GM18526 (cell line): ENCODE data around the gene HRH3.

Experiments
- POLR2A ChIP-seq: IDR thresholded peaks from 3 replicates; pipeline ENCODE4 v1.6.1; 2011; ENCODE audit not compliant: insufficient read length; ENCODE audit errors: extremely low read depth

HRH3 gene

DNA sequence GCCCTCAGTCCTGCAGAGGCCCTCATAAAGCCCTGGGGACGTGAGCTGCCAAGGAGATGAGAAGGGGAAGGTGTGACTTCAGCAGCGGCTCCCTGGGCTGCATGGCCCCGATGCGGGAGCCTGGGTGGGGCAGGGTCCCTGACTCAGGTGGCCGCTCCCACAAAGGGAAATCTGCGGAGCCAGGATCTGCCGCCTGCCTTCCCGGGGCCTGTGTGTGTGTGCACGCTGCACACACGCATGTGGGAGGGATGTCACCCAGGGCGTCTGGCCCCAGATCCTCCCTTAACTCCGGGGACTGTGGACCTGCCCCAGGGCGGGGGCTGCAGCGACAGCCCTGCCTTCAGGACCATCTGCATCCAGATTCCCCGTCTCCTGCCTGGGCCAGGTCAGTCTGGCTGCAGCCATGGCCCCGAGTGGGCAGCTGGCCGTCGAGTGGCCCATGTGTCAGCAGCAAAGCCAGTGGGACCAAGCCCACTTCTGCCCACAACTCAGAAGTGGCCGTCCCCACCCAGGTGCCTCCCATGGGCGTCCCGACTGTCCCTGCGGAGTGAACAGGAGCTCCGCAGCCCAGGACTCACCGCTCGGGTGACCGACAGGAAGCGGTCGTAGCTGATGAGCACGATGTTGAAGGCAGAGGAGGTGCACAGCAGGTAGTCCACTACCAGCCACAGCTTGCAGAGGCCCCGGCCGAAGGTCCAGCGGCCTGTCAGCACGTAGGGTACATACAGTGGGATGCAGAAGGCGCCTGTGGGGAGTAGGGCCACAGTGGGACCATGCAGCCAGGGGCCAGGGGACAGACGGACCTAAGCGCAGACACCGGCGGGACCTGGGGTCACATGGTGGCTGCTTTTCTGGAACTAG is 1.9 kb downstream of the HRH3 start:
- TF ChIP-seq POLR2A = no peak

DNA sequence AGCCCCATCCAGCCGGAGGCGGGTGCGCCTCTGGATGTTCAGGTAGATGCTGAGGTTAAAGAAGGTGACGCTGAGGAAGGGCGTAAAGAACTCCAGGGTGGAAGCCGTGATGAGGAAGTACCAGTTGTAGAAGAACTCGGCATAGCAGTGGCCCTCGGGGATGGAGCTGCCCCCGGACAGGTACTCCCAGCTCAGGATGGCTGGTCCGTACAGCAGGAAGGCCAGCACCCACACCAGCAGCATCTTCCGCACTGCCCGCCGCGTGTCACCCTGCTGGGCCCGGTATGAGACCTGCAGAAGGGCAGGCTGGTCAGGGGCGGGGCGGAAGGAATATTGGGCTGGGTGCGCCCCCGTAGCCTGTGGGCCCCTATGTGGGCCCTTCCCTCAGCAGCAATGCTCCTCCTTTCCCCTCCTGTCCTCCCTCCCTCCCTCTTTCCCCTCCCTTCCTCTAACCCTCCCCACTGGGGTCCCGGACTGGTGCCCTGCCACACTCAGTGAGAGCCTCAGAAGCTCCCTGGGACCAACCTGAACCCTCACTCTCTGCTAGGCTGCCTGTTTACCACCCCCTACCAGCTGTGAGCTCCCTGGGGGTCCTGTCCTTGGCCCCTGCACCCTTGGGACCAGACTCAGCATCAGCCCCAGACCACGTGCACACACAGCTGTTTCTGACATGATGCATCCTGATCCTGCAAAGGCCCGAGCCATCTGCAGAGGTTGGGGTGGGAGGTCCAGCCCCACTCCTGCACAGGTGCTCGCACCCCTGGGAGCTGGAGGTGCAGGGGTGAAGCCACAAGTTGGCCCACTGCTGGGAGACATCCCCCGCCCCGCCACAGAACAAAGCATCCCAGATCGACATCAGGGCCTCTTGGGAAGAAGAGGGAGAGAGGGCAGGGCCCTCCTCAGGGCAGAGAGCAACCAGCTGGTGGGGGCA is 3.2 kb downstream of the HRH3 start:
- no peak for TF ChIP-seq POLR2A

GRCh38 chr20:62215991-62216635 is 4.0 kb downstream of the HRH3 start:
- no peak for TF ChIP-seq POLR2A

- no peak for TF ChIP-seq POLR2A
These were observed 4.8 kb downstream of the HRH3 start for GRCh38 chr20:62215020-62215990.

DNA sequence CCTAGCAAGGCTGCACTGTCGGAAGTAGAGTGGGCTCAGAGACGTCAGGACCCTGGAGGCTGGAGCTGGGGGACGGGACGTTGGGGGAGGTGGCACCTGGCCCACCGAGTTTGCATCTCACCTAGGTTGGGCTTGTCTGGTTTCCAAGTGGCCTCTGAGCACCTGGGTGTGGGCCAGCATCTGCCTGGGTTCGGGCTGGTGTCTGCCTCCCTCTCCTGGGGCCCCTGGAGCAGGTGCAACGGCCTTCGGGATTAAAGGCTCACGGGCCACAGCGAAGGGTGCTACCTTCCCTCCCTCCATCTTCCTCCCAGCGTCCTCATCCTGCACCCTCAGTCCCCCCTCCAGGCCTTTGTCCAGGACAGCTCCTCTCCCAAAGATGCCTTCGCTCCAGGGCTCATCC is 6.0 kb downstream of the HRH3 start:
- TF ChIP-seq POLR2A = no peak

DNA sequence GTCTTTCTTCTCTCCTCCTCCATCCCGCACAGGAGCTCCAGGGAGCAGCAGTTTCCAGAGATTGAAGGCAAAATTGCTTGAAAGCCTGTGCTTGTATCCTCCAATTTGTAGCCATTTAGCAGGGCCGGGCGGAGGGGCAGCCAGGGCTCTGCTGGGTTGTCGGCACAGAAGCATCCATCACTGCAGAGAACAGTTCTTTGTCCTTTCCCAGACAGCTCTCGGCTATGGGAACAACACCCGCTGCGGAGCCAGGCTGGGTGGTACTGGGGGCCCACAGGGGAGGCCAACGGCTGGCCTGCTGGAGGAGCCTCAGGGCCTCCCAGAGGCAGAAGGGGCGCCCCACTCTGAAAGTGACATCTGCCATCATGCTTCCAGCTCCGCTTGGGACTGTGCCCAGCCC is 7.8 kb downstream of the HRH3 start:
- no peak for TF ChIP-seq POLR2A

- TF ChIP-seq POLR2A = no peak
These were observed 8.2 kb downstream of the HRH3 start for GRCh38 chr20:62211769-62212288.

- TF ChIP-seq POLR2A = no peak
These were observed 8.9 kb downstream of the HRH3 start for GRCh38 chr20:62211216-62211615.

DNA sequence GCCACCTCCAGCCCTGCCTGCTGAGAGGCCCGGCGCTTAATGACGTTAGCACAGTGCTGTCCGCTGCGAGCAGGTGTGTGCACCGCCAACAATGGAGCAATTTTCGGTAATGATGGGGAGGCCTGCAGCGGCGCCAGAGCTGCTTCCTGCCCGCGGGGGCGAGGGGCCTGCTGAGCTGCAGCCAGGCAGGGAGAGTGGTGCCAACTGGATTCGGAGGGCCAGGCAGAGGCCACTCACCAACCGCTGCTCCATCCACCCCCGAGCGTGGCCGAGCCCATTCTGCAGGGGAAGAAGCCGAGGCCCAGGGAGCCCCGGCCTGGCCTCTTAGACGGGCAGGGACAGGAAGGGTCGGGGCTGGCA is 9.6 kb downstream of the HRH3 start:
- TF ChIP-seq POLR2A = no peak

GRCh38 chr20:62209850-62210495 is 10.1 kb downstream of the HRH3 start:
- no peak for TF ChIP-seq POLR2A

GRCh38 chr20:62208795-62209755 is 11.0 kb downstream of the HRH3 start:
- TF ChIP-seq POLR2A = no peak

DNA sequence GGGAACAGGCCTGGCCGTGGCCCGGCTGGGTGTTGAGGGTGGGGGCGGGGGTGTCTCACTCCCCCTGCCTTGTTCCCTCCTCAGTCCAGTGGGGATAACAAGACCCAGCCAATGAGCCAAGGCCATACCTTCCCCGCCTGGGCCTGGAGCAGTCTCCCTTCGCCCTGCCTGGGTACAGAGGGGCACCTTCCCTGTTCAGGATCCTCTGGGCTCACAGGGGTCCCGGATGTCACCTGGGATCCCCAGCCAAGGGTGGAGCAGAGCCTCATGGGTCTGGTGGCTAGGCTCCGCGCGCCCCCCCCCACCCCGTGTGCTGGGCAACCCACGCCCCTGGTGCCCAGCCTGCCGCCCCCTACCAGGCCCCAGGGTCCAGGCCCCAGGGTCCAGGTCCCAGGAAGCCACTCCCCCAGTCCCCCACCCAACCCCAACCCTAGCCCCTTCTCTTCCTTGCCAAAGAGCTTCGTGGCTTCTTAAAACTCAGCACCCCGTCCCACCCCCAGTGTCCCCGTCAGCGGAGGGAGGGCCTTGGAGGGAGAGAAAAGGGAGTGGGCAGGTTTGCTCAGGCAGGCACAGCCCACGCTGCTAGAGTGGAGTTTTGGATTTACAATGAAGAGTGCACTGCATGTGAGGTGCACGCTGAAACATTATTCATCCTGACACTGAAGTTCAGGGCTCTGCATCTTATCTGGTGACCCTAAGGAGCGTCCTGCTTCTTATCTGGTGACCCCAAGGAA is 11.8 kb downstream of the HRH3 start:
- no peak for TF ChIP-seq POLR2A
